Amygdala (tissue), 56 donors: ENCODE data around the gene DPYD.

ENCODE experiments used
- DNase-seq, 56 donors: peaks; one replicate each; lab custom pipeline; 2025; lab: John Stamatoyannopoulos, UW

Gene DPYD

GRCh38 chr1:97920832-97921571 lies at the start of gene DPYD:
Gene DPYD, minus strand, starts transcription at chr1:97921034. Its CDS starts 112 bp downstream, at chr1:97920922.
- DNase-seq = peak; percentile 34 to 93 (median 80)

DNA sequence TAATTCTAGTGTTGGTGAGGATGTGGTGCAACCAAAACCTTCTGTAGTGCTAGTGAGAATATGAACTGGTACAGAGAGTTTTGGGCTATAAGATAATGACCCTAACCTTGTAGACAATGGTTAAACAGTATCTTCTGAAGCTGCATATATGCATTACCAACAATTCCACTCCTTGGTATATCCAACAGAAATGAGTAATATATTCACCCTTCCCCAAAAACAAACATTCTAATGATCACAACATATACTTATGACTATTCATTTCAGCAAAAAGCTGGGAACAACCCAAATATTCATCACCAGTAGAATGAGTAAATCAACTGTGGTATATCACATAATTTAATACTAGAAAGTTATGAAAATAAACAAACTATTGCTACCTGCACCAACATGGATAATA lies 39.6 kb upstream of the DPYD start:
- no peak for DNase-seq

DNA sequence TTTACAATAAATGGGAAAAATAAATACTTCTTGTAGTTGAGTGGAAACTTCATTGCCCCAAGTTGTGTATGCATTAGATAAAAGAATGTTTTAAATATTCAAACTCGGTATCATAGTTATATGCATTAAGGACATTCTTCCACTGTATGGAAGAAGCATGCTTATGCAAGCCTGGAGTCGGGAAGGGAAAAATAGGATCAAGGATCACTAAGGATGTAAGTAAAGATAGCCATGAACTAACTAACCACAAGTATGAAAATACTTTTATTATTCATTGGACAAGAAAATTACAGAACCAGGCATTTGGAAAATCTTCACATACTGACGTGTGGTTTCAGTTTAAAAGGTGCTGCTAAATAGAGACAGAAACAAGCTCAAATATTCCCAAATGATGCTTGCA lies 26.9 kb upstream of the DPYD start:
- DNase-seq = no peak

GRCh38 chr1:97943354-97943753 lies 22.5 kb upstream of the DPYD start:
- DNase-seq = peak in 1 of 56 donors; percentile 7

GRCh38 chr1:97942161-97943123 lies 21.6 kb upstream of the DPYD start:
- no peak for DNase-seq

DNA sequence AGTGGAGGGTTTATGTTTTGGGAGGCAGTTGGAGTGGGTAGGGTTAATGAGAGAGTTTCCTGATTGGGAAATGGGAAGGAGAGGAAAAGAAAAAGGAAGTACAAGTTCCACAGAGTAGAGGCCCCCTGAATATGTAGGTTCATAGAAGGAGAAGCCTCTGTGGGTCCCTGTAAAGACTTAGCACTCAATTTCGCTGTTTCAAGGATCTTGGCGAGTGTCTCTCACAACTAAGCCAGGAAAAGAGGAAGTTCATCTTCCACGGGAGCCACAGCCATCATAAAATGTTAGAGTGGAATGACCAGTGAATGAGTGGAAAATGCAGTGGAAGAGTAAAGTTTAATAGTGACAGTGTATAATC lies 17.4 kb upstream of the DPYD start:
- no peak for DNase-seq

DNA sequence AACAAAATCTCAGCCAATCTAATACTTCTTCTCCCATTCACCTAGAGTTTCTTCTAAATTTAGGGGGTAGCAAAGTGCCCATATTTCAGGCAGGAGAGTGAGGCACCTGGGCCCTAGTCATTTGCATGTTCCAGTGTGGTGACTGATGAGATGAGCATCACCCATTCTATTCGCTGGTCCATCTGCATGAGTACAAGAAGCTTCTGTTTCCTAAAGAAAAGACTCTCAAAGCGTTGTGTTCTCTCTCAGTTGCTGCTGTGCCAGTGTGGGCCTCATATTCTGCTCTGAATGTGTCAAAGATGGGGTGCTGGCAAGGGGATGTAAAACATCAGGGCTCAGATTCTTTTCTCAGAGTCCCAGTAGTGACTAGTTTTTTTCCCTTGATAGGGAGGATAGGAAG lies 16.1 kb upstream of the DPYD start:
- peak in 43 of 56 donors; percentile 2 to 84 (median 32) for DNase-seq

DNA sequence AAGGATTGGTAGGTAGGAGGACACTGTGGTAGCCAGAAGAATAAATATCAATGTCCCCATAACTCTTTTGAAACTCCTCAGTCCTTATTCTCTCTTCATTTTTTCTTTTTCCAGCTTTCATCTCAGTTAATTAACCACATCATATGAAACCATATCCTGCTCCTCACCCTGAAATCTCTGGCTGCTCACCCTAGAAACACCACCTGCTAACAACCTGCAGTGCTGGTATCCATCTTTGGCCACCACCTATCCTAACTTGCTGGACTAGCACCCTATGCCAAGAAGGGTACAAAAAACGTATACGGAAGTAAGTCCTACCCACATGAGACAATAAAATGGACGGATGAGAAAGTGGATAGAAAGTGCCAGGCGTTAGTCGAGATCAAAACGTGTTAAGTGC lies 13.7 kb upstream of the DPYD start:
- DNase-seq = no peak

GRCh38 chr1:97929874-97930851 lies 9.3 kb upstream of the DPYD start:
- DNase-seq = no peak

- no peak for DNase-seq
These were observed 5.3 kb upstream of the DPYD start for GRCh38 chr1:97926017-97926708.

DNA sequence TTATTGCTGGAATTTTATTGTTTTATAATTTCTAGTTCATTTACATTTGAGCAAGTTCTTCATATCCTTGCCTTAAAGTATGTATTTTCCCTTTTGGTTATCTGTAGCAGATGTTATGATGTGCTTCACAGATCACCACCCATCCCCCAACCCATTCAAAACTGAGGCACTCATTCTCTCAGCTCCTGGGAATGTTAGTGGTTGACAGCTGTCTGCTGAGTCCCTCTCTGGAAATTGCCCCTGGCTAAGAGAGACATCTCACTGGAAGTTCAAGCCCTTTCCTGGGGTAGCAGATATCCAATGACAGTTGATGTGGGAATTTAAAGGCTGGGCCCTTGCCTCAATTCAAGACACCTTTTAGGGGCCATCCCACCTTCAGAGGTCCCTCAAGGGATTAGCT lies 4.3 kb upstream of the DPYD start:
- DNase-seq = peak in 1 of 56 donors; percentile 4

DNA sequence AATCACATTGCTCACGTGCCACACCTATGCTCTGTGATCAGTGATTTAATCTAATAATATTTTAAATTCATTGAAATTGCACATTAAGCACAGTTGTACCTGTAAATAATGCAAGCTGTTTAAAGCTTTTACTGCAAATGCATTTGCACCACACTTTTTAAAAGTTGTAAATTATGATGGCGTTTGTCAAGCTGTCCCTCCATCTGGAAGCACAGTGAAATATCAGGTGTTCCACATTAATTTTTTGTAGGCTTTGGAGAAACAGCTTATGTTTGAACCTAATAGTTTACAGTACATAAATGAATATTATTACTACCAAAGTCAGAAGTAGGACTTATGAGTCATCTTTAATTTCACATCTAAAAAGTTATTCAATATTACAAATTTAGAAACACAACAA lies 3.0 kb upstream of the DPYD start:
- DNase-seq = no peak

GRCh38 chr1:97920276-97920831 lies 480 bp downstream of the DPYD start:
- peak in 3 of 56 donors; percentile 32 to 73 (median 40) for DNase-seq

- DNase-seq = no peak
These were observed 1.1 kb downstream of the DPYD start for GRCh38 chr1:97919585-97920261.

- no peak for DNase-seq
These were observed 1.9 kb downstream of the DPYD start for GRCh38 chr1:97918961-97919360.

GRCh38 chr1:97913506-97914139 lies 7.2 kb downstream of the DPYD start:
- DNase-seq = no peak

DNA sequence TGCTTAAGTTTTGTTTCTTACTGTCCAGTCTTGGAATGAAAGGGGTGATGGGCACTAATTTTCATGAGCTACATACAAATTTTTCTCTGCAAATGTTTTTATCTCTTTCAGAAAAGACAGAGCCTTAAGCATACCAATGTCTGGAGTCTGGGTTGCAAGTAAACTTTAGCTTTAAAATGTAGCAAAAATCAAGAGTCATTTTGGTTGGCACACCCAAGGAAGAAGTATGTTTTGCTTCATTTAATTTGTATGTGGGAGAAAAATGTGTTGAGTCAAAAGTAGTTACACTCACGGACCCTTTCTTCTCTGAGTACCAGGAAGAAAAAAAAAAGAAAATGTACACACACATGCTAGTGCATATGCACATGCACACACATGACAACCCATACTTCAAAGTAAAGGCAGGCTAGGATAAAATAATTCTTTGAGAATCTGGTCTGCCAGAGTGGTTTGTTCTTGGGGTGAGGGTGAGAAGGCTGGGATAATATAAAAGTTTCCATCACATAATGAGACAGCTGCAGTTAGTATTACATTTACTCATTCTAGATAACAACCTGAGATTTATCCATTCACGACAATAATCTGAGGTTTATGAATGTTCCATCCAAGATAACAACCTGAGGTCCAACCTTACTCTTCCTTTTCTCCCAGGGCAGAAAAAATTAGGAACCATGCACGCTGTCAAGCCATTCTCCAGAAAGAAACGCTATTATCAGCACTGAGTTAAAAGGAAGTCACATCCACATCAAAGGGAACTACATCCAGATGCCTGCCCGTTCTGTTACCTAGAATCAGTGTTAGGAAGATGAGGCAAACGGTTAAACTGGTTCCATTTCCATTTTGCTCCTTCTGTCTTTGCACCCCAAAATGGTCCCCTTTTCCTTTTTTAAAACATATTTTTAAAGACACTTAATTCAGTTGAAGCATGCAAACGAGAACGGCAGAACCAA lies 9.3 kb downstream of the DPYD start:
- DNase-seq = no peak
